Activated CD4-positive, alpha-beta T cell treated with anti-CD3 and anti-CD28 coated beads, Interleukin-10, Interleukin-2, amounts not matched to agents 100 ng/mL and 50 ng/mL, durations not matched to agents 16 hours and 8 hours (primary cell): Measurements from ENCODE around the gene WDR54.
A peak's percentile ranks its signal among the peaks of the same experiment; 100 is the strongest.
"Not testable (repeated sequence)": the region's sequence is repeated elsewhere in the genome, so short reads cannot be mapped to it uniquely, and the experiment has no call there.

Experiments
- DNase-seq: peaks from one replicate; pipeline ENCODE4 v3.0.0-alpha.2; 2020

The WDR54 gene

GRCh38 chr2:74430502-74430901 is 9.0 kb downstream of the WDR54 start:
- DNase-seq, result no peak

GRCh38 chr2:74436111-74436805 is 14.7 kb downstream of the WDR54 start:
- DNase-seq, result no peak

GRCh38 chr2:74436848-74437695 is 15.5 kb downstream of the WDR54 start:
- DNase-seq, result no peak

- DNase-seq, result no peak
These were observed 16.7 kb downstream of the WDR54 start for GRCh38 chr2:74438248-74438647.

- DNase-seq, result no peak
These were observed 17.8 kb downstream of the WDR54 start for GRCh38 chr2:74439373-74439772.

GRCh38 chr2:74439803-74440377 is 18.4 kb downstream of the WDR54 start:
- no peak for DNase-seq

- DNase-seq, result peak; percentile 54
These were observed 19.0 kb downstream of the WDR54 start for GRCh38 chr2:74440378-74441169.

GRCh38 chr2:74441170-74441689 is 19.7 kb downstream of the WDR54 start:
- DNase-seq, result no peak

- no peak for DNase-seq
These were observed 20.4 kb downstream of the WDR54 start, which contains the start of gene RTKN for GRCh38 chr2:74441690-74442482. Gene RTKN, minus strand, starts transcription at chr2:74441937. Its CDS starts 121 bp downstream, at chr2:74441816.

- DNase-seq, result not testable (repeated sequence)
These were observed 21.2 kb downstream of the WDR54 start for GRCh38 chr2:74442483-74443297.

GRCh38 chr2:74444498-74445318 is 23.2 kb downstream of the WDR54 start:
- no peak for DNase-seq

GRCh38 chr2:74447230-74447999 is 25.9 kb downstream of the WDR54 start:
- DNase-seq, result no peak

GRCh38 chr2:74448771-74449170 is 27.2 kb downstream of the WDR54 start:
- DNase-seq, result no peak

- DNase-seq, result no peak
These were observed 29.1 kb downstream of the WDR54 start for GRCh38 chr2:74450570-74451190.

- DNase-seq, result peak; percentile 99
These were observed 33.4 kb downstream of the WDR54 start, which contains the start of gene INO80B for GRCh38 chr2:74454654-74455511. Gene INO80B, plus strand, starts transcription at chr2:74455087. Its CDS starts 30 bp downstream, at chr2:74455117.

GRCh38 chr2:74457129-74457548 is 35.6 kb downstream of the WDR54 start:
- DNase-seq, result no peak

GRCh38 chr2:74457549-74458131 is 36.1 kb downstream of the WDR54 start:
- peak; percentile 86 for DNase-seq
